Measurements from ENCODE around the gene TIMM23.
"Not testable (repeated sequence)": the region's sequence is repeated elsewhere in the genome, so short reads cannot be mapped to it uniquely, and the experiment has no call there.

DNA sequence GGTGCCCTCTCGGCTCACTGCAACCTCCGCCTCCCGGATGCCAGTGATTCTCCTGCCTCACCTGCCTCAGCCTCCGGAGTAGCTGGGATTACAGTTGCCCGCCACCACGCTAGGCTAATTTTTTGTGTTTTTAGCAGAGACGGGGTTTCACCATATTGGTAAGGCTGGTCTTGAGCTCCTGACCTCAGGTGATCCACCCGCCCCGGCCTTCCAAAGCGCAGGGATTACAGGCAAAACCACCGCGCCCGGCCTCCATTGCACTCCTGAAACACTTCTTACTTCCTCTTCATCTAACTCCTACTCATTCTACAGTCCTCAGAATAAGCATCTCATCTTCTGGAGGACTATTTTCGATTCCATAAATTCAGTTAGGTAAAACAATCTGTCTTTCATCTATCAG lies 1.3 kb upstream of the TIMM23 start:
- TF ChIP-seq, protein P1, sequence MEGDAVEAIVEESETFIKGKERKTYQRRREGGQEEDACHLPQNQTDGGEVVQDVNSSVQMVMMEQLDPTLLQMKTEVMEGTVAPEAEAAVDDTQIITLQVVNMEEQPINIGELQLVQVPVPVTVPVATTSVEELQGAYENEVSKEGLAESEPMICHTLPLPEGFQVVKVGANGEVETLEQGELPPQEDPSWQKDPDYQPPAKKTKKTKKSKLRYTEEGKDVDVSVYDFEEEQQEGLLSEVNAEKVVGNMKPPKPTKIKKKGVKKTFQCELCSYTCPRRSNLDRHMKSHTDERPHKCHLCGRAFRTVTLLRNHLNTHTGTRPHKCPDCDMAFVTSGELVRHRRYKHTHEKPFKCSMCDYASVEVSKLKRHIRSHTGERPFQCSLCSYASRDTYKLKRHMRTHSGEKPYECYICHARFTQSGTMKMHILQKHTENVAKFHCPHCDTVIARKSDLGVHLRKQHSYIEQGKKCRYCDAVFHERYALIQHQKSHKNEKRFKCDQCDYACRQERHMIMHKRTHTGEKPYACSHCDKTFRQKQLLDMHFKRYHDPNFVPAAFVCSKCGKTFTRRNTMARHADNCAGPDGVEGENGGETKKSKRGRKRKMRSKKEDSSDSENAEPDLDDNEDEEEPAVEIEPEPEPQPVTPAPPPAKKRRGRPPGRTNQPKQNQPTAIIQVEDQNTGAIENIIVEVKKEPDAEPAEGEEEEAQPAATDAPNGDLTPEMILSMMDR (conservative IDR thresholded peaks at IDR 0.05 in 1 of 2, IDR thresholded peaks at IDR 0.05 in 1 of 2; ENCODE audit: low read depth in 1 of 2, low read length in 2 of 2) = not testable (repeated sequence)
- not testable (repeated sequence) for TF ChIP-seq EZH2 (IDR thresholded peaks at IDR 0.05; ENCODE audit: low read length, missing control alignments)

Data from fibroblast of lung (primary cell).